ENCODE data around the gene EGF. TPM values are rescaled to one million over a fixed set of nuclear protein-coding genes. Genes with fewer than 3 reads are reported as not detected.

EGF gene
- total and polyA plus RNA-seq, 9 donors: 1.9 to 13.7 (median 6.6) TPM

- Histone ChIP-seq H3K9me3 (replicated peaks; ENCODE audit: control insufficient read depth, low read depth, low read length) (no peaks in the 10 kb centered on the region), H3K4me1 (ENCODE audit: control insufficient read depth, insufficient read depth, low read length) (no peaks in the 10 kb centered on the region), H3K36me3 (ENCODE audit: control insufficient read depth, insufficient read depth, low read length) (no peaks in the 10 kb centered on the region), H3K27me3 (ENCODE audit: control insufficient read depth, insufficient read depth, low read length) (no peaks in the 10 kb centered on the region), H3K27ac (ENCODE audit: low read length) (no peak overlapping the region), H3K4me3 (ENCODE audit: low read length) (no peak overlapping the region)
- no CpG with 5 or more reads among the region's 1 CpG for WGBS (ENCODE audit: insufficient coverage)
- DNase-seq: peak; percentile 81
These were observed 92.9 kb downstream of the EGF start for GRCh38 chr4:110005461-110006056.

- Histone ChIP-seq H3K27me3 (ENCODE audit: control insufficient read depth, insufficient read depth, low read length) (no peaks in the 10 kb centered on the region), H3K36me3 (ENCODE audit: control insufficient read depth, insufficient read depth, low read length) (no peaks in the 10 kb centered on the region), H3K4me1 (ENCODE audit: control insufficient read depth, insufficient read depth, low read length) (no peaks in the 10 kb centered on the region), H3K4me3 (ENCODE audit: low read length) (no peak overlapping the region), H3K9me3 (replicated peaks; ENCODE audit: control insufficient read depth, low read depth, low read length) (no peaks in the 10 kb centered on the region), H3K27ac (ENCODE audit: low read length) (no peak overlapping the region)
- whole genome bisulfite sequencing (ENCODE audit: insufficient coverage): 100% methylated on average over 2 of the region's 3 CpGs
- DNase-seq: no peak
These were observed 94.5 kb downstream of the EGF start for GRCh38 chr4:110007217-110007616.

GRCh38 chr4:110008540-110008939 lies 95.9 kb downstream of the EGF start:
- whole genome bisulfite sequencing (ENCODE audit: insufficient coverage): no CpG with 5 or more reads among the region's 2 CpGs
- DNase-seq: no peak

GRCh38 chr4:110009550-110009949 lies 96.9 kb downstream of the EGF start:
- Histone ChIP-seq H3K27me3 (ENCODE audit: control insufficient read depth, insufficient read depth, low read length) (no peaks in the 10 kb centered on the region), H3K36me3 (ENCODE audit: control insufficient read depth, insufficient read depth, low read length) (no peaks in the 10 kb centered on the region), H3K9me3 (replicated peaks; ENCODE audit: control insufficient read depth, low read depth, low read length) (no peaks in the 10 kb centered on the region), H3K4me3 (ENCODE audit: low read length) (no peak overlapping the region), H3K27ac (ENCODE audit: low read length) (no peak overlapping the region), H3K4me1 (ENCODE audit: control insufficient read depth, insufficient read depth, low read length) (no peaks in the 10 kb centered on the region)
- no peak for DNase-seq
- WGBS (ENCODE audit: insufficient coverage): no CpG with 5 or more reads among the region's 2 CpGs

More at GRCh38 chr4:110008540-110008939, 95.9 kb downstream of the EGF start:
- no peak overlapping the region for H3K4me3 ChIP-seq (ENCODE audit: low read length)
- H3K27me3 ChIP-seq (ENCODE audit: control insufficient read depth, insufficient read depth, low read length): no peaks in the 10 kb centered on the region
- H3K9me3 ChIP-seq (replicated peaks; ENCODE audit: control insufficient read depth, low read depth, low read length): no peaks in the 10 kb centered on the region
- no peak overlapping the region for H3K27ac ChIP-seq (ENCODE audit: low read length)
- H3K36me3 ChIP-seq (ENCODE audit: control insufficient read depth, insufficient read depth, low read length): no peaks in the 10 kb centered on the region
- H3K4me1 ChIP-seq (ENCODE audit: control insufficient read depth, insufficient read depth, low read length): no peaks in the 10 kb centered on the region

- H3K36me3 ChIP-seq (ENCODE audit: control insufficient read depth, insufficient read depth, low read length): no peaks in the 10 kb centered on the region
- 100% methylated on average over 1 of the region's 4 CpGs for WGBS (ENCODE audit: insufficient coverage)
- no peaks in the 10 kb centered on the region for H3K4me1 ChIP-seq (ENCODE audit: control insufficient read depth, insufficient read depth, low read length)
- no peaks in the 10 kb centered on the region for H3K27me3 ChIP-seq (ENCODE audit: control insufficient read depth, insufficient read depth, low read length)
- H3K27ac ChIP-seq (ENCODE audit: low read length): no peak overlapping the region
- DNase-seq: no peak
- no peak overlapping the region for H3K4me3 ChIP-seq (ENCODE audit: low read length)
- H3K9me3 ChIP-seq (replicated peaks; ENCODE audit: control insufficient read depth, low read depth, low read length): no peaks in the 10 kb centered on the region
These were observed 98.1 kb downstream of the EGF start for GRCh38 chr4:110010797-110011196.

- no peaks in the 10 kb centered on the region for H3K9me3 ChIP-seq (replicated peaks; ENCODE audit: control insufficient read depth, low read depth, low read length)
- WGBS (ENCODE audit: insufficient coverage): no CpG with 5 or more reads among the region's 1 CpG
- no peak overlapping the region for H3K27ac ChIP-seq (ENCODE audit: low read length)
- no peaks in the 10 kb centered on the region for H3K4me1 ChIP-seq (ENCODE audit: control insufficient read depth, insufficient read depth, low read length)
- DNase-seq: no peak
- H3K4me3 ChIP-seq (ENCODE audit: low read length): no peak overlapping the region
- no peaks in the 10 kb centered on the region for H3K36me3 ChIP-seq (ENCODE audit: control insufficient read depth, insufficient read depth, low read length)
- H3K27me3 ChIP-seq (ENCODE audit: control insufficient read depth, insufficient read depth, low read length): no peaks in the 10 kb centered on the region
These were observed 100.2 kb downstream of the EGF start for GRCh38 chr4:110012917-110013316.

- no peaks in the 10 kb centered on the region for H3K9me3 ChIP-seq (replicated peaks; ENCODE audit: control insufficient read depth, low read depth, low read length)
- no peak overlapping the region for H3K27ac ChIP-seq (ENCODE audit: low read length)
- WGBS (ENCODE audit: insufficient coverage): 85% methylated on average over 2 of the region's 6 CpGs
- H3K4me1 ChIP-seq (ENCODE audit: control insufficient read depth, insufficient read depth, low read length): no peaks in the 10 kb centered on the region
- H3K27me3 ChIP-seq (ENCODE audit: control insufficient read depth, insufficient read depth, low read length): no peaks in the 10 kb centered on the region
- no peak overlapping the region for H3K4me3 ChIP-seq (ENCODE audit: low read length)
- DNase-seq: no peak
- H3K36me3 ChIP-seq (ENCODE audit: control insufficient read depth, insufficient read depth, low read length): no peaks in the 10 kb centered on the region
These were observed 101.5 kb downstream of the EGF start for GRCh38 chr4:110014233-110014632.

- peaks cover 2% of the 10 kb centered on the region for H3K4me1 ChIP-seq (ENCODE audit: control insufficient read depth, insufficient read depth, low read length)
- DNase-seq: no peak
- no peaks in the 10 kb centered on the region for H3K9me3 ChIP-seq (replicated peaks; ENCODE audit: control insufficient read depth, low read depth, low read length)
- no peaks in the 10 kb centered on the region for H3K27me3 ChIP-seq (ENCODE audit: control insufficient read depth, insufficient read depth, low read length)
- H3K27ac ChIP-seq (ENCODE audit: low read length): no peak overlapping the region
- H3K36me3 ChIP-seq (ENCODE audit: control insufficient read depth, insufficient read depth, low read length): no peaks in the 10 kb centered on the region
- WGBS (ENCODE audit: insufficient coverage): no CpG with 5 or more reads among the region's 3 CpGs
- H3K4me3 ChIP-seq (ENCODE audit: low read length): no peak overlapping the region
These were observed 106.5 kb downstream of the EGF start for GRCh38 chr4:110019153-110019552.

- no peak overlapping the region for H3K4me3 ChIP-seq (ENCODE audit: low read length)
- WGBS (ENCODE audit: insufficient coverage): no CpG with 5 or more reads among the region's 5 CpGs
These were observed 107.5 kb downstream of the EGF start for GRCh38 chr4:110020139-110020538.

GRCh38 chr4:110020646-110021443 lies 108.2 kb downstream of the EGF start:
- peaks cover 2% of the 10 kb centered on the region for H3K4me1 ChIP-seq (ENCODE audit: control insufficient read depth, insufficient read depth, low read length)
- no peaks in the 10 kb centered on the region for H3K27me3 ChIP-seq (ENCODE audit: control insufficient read depth, insufficient read depth, low read length)
- no peaks in the 10 kb centered on the region for H3K9me3 ChIP-seq (replicated peaks; ENCODE audit: control insufficient read depth, low read depth, low read length)
- DNase-seq: no peak
- H3K4me3 ChIP-seq (ENCODE audit: low read length): no peak overlapping the region
- 44% methylated on average over 2 of the region's 4 CpGs for WGBS (ENCODE audit: insufficient coverage)
- H3K27ac ChIP-seq (ENCODE audit: low read length): no peak overlapping the region
- no peaks in the 10 kb centered on the region for H3K36me3 ChIP-seq (ENCODE audit: control insufficient read depth, insufficient read depth, low read length)

More at GRCh38 chr4:110020139-110020538, 107.5 kb downstream of the EGF start:
- no peaks in the 10 kb centered on the region for H3K9me3 ChIP-seq (replicated peaks; ENCODE audit: control insufficient read depth, low read depth, low read length)
- H3K36me3 ChIP-seq (ENCODE audit: control insufficient read depth, insufficient read depth, low read length): no peaks in the 10 kb centered on the region
- DNase-seq: no peak
- no peak overlapping the region for H3K27ac ChIP-seq (ENCODE audit: low read length)
- H3K4me1 ChIP-seq (ENCODE audit: control insufficient read depth, insufficient read depth, low read length): peaks cover 2% of the 10 kb centered on the region
- no peaks in the 10 kb centered on the region for H3K27me3 ChIP-seq (ENCODE audit: control insufficient read depth, insufficient read depth, low read length)

All from muscle of leg (tissue), 11 donors.